Tongue (tissue), 3 donors: ENCODE data around the gene PAPOLG. TPM values are rescaled to one million over a fixed set of nuclear protein-coding genes. Genes with fewer than 3 reads are reported as not detected.
"Not testable (repeated sequence)": the region's sequence is repeated elsewhere in the genome, so short reads cannot be mapped to it uniquely, and the experiment has no call there.

Experiments used
- DNase-seq: peaks from one replicate; pipeline ENCODE4 v3.0.0-alpha.2; 2015
- small RNA-seq: library from RNA; depleted of rRNA; stranded (forward); fragments of <200 nt; gene quantifications from one replicate; pipeline ENCODE3, GENCODE V24; 2014; ENCODE audit warnings: low replicate concordance
- total RNA-seq: library from RNA; depleted of rRNA; stranded (reverse); fragments of >200 nt; gene quantifications from one replicate; pipeline ENCODE4 v1.2.3, GENCODE V29; 2014

Gene PAPOLG
- total RNA-seq, 1 donor from 2014 or later, result 19.1 TPM

DNA sequence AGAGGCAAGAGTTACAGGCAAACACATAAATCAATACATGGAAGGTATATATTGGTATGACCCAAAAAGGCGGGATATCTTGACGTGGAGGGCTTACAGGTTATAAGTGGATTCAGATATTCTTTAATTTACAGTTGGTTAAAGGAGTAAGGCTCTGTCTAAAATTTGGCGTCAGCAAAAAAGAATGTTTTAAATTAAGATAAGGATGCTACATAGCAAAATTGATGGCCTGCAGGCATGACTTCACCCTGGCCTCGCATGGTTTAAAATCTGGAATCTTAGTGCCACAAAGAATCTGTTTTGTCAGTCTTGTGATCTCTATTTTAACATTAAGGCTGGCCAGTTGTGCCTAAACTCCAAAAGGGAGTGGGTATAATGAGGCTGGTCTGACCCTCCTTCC lies 66.9 kb downstream of the PAPOLG start:
- no peak for DNase-seq

DNA sequence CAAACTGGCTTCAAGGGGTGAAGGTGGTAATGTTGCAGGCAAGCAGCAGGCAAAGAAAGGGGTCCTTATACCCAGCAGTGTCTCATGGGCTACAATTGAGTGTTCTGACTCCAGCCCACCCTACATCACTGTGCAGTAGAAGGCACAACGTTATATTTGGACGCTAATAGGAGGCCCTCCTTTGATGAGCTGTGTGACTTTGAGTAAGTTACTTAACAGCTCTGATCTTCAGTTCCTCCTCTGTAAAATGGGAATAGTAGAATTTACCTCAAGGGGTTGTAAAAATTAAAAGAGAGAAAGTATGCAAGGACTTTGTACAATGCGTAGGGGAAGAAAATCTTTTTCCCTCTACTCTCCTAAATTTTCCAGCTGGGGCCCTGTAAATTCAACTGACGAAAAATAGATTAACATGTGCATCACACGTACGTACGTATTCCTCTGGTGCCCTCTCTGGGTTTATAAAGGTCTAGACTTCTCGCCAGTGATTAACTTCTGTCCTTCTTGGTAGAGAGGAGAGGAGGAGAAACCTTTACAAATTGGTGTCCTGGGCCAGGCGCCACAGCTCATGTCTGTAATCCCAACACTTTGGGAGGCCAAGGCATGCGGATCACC lies 67.7 kb downstream of the PAPOLG start:
- no peak for DNase-seq

DNA sequence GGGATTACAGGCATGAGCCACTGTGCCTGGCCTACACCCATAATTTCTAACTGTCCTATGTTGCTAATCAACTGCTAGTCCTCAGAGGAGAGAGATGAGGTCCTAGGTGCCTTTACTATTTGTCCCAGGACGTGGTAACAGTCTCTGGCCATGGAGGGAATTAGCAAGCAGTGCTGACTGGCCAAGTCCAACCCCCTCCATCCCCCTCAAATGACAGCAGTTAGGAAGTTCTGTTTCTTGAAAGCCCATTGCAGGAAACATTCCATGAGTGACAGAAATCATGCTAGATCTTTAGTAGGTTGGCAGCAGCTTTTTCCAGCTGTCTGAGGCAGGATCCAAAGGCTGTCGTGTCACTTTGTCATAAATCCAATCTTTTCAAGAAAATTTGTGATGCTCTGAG lies 69.6 kb downstream of the PAPOLG start:
- no peak for DNase-seq

DNA sequence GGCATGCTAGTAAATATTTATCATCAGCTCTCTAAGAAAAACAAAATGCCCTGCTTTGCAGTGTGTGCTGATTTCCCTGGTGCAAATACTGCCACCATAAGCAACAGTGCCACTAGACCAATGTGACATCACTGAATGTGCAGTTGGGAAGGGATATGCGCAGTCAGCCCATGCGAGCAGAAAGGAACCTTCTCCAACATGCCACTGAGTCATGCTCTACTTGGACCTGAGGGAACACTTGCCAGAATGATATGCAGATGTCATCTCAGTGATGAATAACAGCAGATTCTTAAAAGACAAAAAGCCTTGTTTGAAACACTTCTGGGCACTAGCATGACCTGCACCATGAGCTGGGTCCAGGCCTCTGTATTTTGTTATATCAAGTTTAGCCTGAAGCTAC lies 70.0 kb downstream of the PAPOLG start:
- no peak for DNase-seq

DNA sequence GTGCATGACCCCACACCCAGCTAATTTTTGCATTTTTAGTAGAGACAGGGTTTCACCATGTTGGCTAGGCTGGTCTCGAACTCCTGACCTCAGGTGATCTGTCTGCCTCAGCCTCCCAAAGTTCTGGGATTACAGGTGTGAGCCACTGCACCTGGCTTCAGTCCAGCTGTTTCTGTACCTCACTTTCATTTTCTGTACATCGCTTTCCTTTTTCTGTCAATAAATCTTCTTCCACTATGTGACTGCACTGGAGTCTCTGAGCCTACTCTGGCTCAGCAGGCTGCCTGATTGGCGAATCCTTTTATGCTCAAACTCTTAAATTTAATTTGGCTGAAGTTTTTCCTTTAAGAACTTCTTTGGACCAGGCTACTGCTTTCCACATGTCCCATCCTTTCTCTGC lies 70.8 kb downstream of the PAPOLG start:
- not testable (repeated sequence) for DNase-seq

DNA sequence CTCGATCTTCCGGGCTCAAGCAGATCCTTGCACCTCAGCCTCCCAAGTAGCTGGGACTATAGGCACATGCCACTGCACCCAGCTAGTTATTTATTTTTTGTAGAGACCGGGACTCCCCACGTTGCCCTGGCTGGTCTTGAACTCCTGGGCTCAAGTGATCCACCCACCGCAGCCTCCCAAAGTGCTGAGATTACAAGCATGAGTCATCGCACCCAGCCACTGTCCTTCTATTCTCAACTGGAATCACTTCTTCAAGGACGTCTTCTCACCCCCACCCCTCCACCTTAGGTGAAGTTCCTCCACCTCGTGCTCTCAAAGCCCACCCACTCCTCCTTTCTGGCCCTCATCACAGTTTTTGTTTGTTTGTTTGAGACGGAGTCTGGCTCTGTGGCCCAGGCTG lies 71.3 kb downstream of the PAPOLG start:
- DNase-seq, result no peak

DNA sequence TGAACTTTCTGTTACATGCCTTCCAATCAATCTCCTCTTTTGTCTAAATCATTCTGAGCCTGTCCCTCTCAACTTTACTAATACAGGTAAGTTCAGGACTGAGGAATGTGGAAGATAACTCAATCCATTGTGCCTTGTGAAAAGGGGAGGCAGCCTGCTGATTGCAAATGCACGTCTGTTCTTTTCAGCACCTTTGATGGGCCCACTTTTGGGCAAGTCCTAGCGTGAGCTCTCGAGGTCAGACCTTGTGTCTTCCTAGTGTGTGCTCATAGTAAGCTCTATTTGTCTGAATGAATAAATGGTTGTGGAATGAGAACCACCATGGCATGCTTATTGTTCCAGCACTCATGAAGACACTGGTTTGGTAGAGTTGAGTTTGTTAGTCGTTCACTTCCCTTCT lies 74.9 kb downstream of the PAPOLG start:
- no peak for DNase-seq

DNA sequence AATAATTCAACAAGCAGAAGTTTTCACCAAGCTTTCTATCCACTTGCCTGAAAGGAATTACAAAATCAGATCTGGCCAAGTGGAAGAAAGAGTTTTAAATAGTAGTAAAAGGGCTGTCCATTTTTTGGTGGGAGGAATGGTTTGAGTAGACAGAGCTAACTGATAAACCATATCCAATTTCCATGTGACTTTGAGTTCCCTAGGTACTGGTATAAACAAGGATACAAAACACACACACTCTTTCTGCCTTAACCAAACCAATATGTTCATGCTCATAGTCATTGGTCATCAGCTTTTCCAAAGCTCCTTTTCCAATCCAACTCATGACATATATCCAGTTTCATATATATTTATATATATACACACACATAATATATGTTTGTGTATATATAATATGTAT lies 75.9 kb downstream of the PAPOLG start:
- no peak for DNase-seq

DNA sequence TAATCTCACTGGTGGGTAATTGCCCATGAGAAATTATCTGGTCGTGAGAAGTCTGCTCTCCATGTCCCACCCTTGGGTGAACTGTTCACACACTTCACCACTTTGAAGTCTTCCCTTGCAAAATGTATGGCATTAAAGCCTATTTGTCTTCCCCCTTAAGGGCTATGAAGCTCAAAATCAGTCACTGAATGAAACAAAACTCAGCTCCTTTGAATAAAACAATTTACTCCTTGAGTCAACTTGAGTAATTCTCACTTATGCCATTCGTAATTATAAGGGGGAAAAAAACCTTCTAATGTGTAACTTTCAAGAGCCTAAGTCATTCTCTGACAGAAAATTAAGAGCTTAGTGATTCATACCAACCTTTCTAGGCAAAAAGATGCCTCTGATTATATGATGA lies 76.6 kb downstream of the PAPOLG start:
- DNase-seq, result no peak

DNA sequence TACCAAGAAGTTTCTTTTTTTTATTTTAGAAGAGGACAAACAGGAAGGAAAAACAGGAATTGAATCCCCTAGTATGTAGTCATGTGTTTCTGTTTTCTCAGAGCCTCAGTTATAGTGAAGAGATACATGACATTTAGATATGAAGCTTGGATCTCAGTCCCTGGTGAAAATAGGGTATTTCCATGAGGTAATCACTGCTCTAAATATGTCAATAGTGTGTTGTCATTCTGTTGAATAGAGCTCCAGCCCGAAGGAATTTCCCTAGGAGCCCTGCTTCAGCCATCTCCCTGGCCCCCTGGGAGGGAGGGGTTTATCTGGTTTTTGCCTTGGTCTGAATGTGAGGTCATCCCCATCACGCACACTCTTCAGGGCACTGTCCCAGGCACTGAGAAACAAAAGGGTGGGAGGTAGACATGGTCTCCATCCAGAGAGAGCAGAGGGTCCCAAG lies 78.2 kb downstream of the PAPOLG start:
- no peak for DNase-seq

DNA sequence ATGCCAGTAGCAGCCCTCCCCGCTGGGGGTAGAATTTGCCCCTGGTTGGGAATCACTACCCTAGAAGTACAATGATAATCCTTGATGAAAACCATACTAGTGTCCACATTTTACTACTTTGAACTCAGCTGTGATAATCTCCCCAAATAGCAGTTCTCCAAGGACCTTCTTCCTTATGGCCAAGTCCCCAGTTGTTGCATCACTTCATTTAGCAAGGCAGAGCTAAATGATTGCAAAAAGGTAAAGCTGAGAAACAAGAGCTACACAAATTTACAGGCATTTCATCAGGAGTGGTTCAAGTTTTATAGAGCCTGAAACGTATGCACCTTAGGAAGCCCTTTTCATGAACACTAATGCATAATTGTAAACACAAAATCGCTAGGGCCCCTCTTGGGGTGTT lies 80.4 kb downstream of the PAPOLG start:
- no peak for DNase-seq

DNA sequence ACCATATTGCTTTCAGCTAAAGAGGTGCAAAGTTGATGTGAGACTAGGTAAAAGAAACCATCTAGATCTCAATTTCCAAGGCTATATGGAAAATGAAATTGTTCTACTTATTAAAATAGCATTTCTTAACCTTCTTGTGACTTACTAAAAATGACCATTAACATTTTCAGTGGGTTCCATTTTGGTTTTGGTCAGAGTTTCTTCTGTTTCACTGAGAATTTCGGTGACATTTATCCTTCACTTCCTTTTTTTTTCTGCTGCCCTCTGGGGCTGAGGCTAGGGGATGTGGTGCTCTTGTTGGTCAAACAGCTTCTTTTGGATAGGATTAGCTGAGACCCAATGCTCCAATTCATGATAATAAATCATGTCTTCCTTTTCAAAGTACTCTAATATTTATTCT lies 81.1 kb downstream of the PAPOLG start:
- DNase-seq, result no peak

DNA sequence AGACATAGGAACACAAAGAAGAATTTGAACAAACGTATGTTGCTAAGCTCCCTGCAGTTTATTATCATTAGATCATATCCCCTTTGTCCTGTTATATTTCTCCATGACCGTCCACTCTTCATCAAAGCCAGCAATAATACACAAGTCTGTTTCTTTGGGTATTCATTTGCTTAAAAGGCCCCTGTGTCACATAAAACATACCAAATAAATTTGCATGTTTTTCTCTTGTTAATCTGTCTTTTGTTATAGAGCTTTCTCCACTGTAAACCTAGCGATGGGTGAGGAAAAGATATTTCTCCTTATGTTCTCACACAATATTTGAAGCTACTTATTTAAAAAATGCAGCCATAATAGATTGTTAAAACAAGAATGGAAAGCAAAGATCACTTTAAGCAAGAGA lies 82.4 kb downstream of the PAPOLG start:
- no peak for DNase-seq

DNA sequence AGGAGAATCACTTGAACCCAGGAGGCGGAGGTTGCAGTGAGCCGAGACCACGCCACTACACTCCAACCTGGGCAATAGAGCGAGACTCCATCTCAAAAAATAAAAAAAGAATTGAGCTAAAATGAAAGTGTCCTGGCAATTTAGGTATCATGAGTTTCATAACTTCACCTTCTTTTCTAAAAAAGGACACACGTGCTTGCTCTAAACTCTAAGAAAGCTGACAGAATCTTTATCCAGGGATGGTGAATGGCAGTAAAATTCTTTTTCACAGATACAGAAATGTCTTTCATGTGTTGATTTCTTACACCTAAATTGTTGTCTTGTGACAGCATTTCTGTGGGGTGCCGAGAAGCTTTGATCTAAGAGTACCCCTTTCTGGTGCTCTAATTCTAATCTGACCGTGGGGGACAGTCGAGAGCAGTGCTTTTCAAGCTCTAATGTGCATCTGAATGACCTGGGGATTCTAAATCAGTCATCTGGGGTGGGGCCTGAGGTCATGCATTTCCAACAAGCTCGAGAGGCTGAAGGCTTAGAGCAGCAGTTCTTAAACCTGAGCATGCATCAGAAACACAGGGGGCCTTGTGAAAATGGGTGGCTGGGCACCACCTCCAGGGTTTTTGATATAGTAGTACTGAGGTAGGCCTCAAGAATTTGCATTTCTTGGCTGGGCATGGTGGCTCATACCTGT lies 83.2 kb downstream of the PAPOLG start:
- no peak for DNase-seq

DNA sequence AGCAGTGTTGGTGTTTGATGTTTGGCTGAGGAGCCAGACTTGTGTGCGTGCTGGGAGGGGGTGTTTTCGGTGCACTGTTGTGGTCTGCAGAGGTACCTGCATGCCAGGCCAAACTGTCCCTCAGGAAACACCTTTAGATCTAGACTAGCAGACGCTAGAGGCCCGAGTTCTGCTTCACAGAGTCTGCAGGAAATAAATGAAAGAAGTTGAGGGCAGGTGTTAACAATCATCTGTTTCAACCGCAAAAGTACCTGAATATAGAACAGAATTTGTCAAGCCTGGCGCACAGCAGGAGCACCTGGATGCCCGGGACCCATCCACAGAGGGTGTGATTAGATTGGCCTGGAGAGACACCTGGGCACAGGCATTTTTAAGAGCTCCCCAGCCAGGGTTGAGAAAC lies 84.8 kb downstream of the PAPOLG start:
- no peak for DNase-seq

DNA sequence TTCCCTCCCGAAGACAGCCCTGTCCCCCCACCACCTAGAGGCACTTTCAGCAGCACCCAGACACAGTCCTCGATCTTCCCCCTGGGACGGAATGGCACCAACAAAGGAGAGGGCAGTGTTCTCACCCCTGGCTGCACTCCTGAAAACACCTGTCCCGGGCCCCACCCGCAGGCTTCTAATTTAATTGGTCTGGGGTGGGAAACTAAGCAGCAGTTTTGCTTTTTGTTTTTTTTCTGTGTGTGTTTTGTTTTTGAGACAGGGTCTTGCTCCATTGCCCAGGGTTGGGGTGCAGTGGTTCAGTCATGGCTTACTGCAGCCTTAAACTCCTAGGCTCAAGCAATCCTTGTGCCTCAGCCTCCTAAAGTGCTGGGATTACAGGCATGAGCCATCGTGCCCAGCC lies 86.9 kb downstream of the PAPOLG start:
- DNase-seq, result no peak

DNA sequence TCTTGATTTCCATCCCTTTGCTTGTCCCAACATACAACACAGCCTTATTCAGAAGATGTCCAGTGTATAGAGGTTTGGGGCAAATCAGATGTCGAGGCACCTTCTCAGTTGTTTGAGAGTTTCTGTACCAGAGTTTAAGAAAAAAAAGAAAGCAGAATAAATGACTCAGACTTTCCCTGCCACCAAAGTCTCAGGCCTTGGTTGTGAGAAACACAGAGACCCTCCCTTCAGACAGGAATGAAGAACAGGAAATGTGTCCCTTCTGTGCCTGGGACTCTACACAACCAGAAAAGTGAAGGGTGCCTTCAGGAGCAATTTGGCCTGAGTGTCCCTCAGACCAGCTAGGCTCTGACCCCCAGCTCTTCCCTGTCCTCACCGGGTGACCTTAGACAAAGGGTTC lies 88.0 kb downstream of the PAPOLG start:
- no peak for DNase-seq

DNA sequence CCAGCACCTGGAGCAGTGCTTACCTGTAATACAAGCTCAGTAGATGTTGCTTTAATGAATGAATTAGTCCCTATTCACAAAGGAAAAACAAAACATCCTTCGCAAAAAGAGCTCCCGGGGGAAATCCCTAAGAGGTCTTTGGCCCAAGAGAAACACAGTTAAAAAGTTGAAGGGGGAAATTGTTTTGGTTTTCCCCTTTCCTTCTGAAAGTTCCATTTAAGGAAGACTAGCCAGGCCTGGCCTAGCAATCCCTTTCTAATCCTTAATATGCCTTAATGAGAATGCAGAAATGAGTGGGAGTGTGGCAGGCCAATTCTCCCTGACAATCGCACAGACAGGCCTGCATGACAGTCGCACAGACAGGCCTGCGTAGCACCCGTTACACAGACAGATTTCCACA lies 91.8 kb downstream of the PAPOLG start:
- no peak for DNase-seq

Small RNAs within 50 kb of the gene (small RNA-seq; reads per million reads assigned to genes)
- gene RN7SL632P (not detected), gene RNU6-612P (not detected)

Other genes with a start within 250 kb of the PAPOLG start
- 19.9 TPM for gene BCL11A, start 202.6 kb upstream of the PAPOLG start, total RNA-seq
- gene REL, start 125.3 kb downstream of the PAPOLG start, total RNA-seq, result 17.1 TPM